ENCODE data around the gene CHRNA5. TPM values are rescaled to one million over a fixed set of nuclear protein-coding genes. Genes with fewer than 3 reads are reported as not detected.

The CHRNA5 gene
- total RNA-seq, 1 donor: 2.2 TPM

GRCh38 chr15:78565951-78566774, 843 bp downstream of the CHRNA5 start:
- peak; percentile 10 for TF ChIP-seq CTCF (IDR thresholded peaks at IDR 0.05; ENCODE audit: insufficient read depth, low read depth, low read length)
- peak; percentile 8 for DNase-seq (ENCODE audit: low read depth)
- peak overlapping the region; percentile 68 for H3K4me3 ChIP-seq (ENCODE audit: low read depth, low read length)

- no peak for DNase-seq (ENCODE audit: low read depth)
- TF ChIP-seq CTCF (IDR thresholded peaks at IDR 0.05; ENCODE audit: insufficient read depth, low read depth, low read length): no peak
- H3K4me3 ChIP-seq (ENCODE audit: low read depth, low read length): no peak overlapping the region
Observed at GRCh38 chr15:78567531-78567930, 2.2 kb downstream of the CHRNA5 start.

GRCh38 chr15:78570710-78571109, 5.4 kb downstream of the CHRNA5 start:
- H3K4me3 ChIP-seq (ENCODE audit: low read depth, low read length): no peak overlapping the region
- DNase-seq (ENCODE audit: low read depth): no peak
- no peak for TF ChIP-seq CTCF (IDR thresholded peaks at IDR 0.05; ENCODE audit: insufficient read depth, low read depth, low read length)

- no peak overlapping the region for H3K4me3 ChIP-seq (ENCODE audit: low read depth, low read length)
- DNase-seq (ENCODE audit: low read depth): no peak
- no peak for TF ChIP-seq CTCF (IDR thresholded peaks at IDR 0.05; ENCODE audit: insufficient read depth, low read depth, low read length)
Observed at GRCh38 chr15:78571382-78571781, 6.1 kb downstream of the CHRNA5 start.

- DNase-seq (ENCODE audit: low read depth): no peak
- TF ChIP-seq CTCF (IDR thresholded peaks at IDR 0.05; ENCODE audit: insufficient read depth, low read depth, low read length): no peak
- H3K4me3 ChIP-seq (ENCODE audit: low read depth, low read length): no peak overlapping the region
Observed at GRCh38 chr15:78573416-78573815, 8.1 kb downstream of the CHRNA5 start.

- DNase-seq (ENCODE audit: low read depth): no peak
- H3K4me3 ChIP-seq (ENCODE audit: low read depth, low read length): no peak overlapping the region
- no peak for TF ChIP-seq CTCF (IDR thresholded peaks at IDR 0.05; ENCODE audit: insufficient read depth, low read depth, low read length)
Observed at GRCh38 chr15:78574944-78575343, 9.6 kb downstream of the CHRNA5 start.

- no peak overlapping the region for H3K4me3 ChIP-seq (ENCODE audit: low read depth, low read length)
- no peak for TF ChIP-seq CTCF (IDR thresholded peaks at IDR 0.05; ENCODE audit: insufficient read depth, low read depth, low read length)
- no peak for DNase-seq (ENCODE audit: low read depth)
Observed at GRCh38 chr15:78597583-78597982, 32.3 kb downstream of the CHRNA5 start.

Data from fibroblast of villous mesenchyme (primary cell).